A549 (cell line): ENCODE measurements around the gene SSH2.

Experiments
- CTCF ChIP-seq: fragments of >200 bp; sonication (Bioruptor Twin); formaldehyde crosslinking; IDR thresholded peaks from 3 replicates; pipeline ENCODE4 v1.5.1; 2016
- EHMT2 ChIP-seq: fragments of 200-600 bp; sonication (generic); IDR thresholded peaks from 2 replicates; pipeline ENCODE4 v1.6.1; 2016; ENCODE audit warnings: antibody characterized with exemption, low read depth, mild to moderate bottlenecking, moderate library complexity
- HDAC2 ChIP-seq: fragments of 200-600 bp; sonication (generic); IDR thresholded peaks from 2 replicates; pipeline ENCODE4 v1.6.1; 2016

DNA sequence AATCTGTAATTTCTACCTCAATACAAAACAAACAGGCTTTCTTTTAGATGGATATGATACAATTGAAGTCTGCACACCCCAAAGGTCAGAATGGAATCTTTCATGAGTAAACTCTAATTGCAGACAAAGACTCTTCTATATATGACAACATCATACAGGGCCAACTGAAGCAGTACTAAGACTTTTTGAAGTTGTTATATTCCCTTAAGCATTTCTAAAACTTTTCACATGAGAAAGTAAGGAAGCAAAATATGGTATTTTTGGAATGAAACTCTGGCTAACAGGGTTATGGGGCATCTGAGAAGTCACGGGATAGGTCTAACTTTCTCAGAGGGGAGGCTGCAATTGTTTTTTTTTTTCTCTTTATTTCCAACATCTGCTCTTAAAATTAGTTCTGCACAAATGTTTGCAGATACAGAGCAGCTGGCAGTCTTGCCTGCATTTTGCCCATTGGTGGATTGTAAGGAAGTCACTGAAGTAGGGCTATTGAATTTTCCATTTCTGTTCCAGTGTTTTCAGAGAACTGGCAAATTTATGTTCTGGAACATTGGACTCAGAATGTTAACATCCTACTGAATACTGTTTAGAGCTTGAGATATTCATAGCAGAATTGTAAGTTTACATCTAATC is 59.1 kb downstream of the SSH2 start:
- no peak for TF ChIP-seq CTCF
- TF ChIP-seq HDAC2, result no peak
- no peak for TF ChIP-seq EHMT2
